A549 (cell line): ENCODE measurements around the gene TRMT44.

Experiments used
- CHD2 ChIP-seq: fragments of 150-350 bp; IDR thresholded peaks from 2 replicates; pipeline ENCODE4 v1.6.1; 2014; ENCODE audit warnings: low read length; ENCODE audit not compliant: partially characterized antibody
- CTCF ChIP-seq: fragments of >200 bp; sonication (Bioruptor Twin); formaldehyde crosslinking; IDR thresholded peaks from 3 replicates; pipeline ENCODE4 v1.5.1; 2016
- ESRRA ChIP-seq: fragments of 150-350 bp; IDR thresholded peaks from 2 replicates; pipeline ENCODE4 v1.6.1; 2014; ENCODE audit warnings: mild to moderate bottlenecking, low read length, borderline replicate concordance
- KDM1A ChIP-seq: fragments of 200-600 bp; sonication (generic); IDR thresholded peaks from 2 replicates; pipeline ENCODE4 v1.6.1; 2016; ENCODE audit warnings: low read depth, mild to moderate bottlenecking
- POLR2A ChIP-seq: IDR thresholded peaks from 2 replicates; pipeline ENCODE4 v1.6.1; 2012; ENCODE audit warnings: mild to moderate bottlenecking, low read length

GRCh38 chr4:8512510-8512909, 71.9 kb downstream of the TRMT44 start:
- no peak for TF ChIP-seq CHD2
- no peak for TF ChIP-seq CTCF
- TF ChIP-seq ESRRA, result no peak
- TF ChIP-seq POLR2A, result no peak
- no peak for TF ChIP-seq KDM1A
